ENCODE data around the gene PLCB1. TPM values are rescaled to one million over a fixed set of nuclear protein-coding genes. Genes with fewer than 3 reads are reported as not detected.
A peak's percentile ranks its signal among the peaks of the same experiment; 100 is the strongest.

Gene PLCB1
- total RNA-seq, 1 donor from 2014 or later = 2.0 TPM

DNA sequence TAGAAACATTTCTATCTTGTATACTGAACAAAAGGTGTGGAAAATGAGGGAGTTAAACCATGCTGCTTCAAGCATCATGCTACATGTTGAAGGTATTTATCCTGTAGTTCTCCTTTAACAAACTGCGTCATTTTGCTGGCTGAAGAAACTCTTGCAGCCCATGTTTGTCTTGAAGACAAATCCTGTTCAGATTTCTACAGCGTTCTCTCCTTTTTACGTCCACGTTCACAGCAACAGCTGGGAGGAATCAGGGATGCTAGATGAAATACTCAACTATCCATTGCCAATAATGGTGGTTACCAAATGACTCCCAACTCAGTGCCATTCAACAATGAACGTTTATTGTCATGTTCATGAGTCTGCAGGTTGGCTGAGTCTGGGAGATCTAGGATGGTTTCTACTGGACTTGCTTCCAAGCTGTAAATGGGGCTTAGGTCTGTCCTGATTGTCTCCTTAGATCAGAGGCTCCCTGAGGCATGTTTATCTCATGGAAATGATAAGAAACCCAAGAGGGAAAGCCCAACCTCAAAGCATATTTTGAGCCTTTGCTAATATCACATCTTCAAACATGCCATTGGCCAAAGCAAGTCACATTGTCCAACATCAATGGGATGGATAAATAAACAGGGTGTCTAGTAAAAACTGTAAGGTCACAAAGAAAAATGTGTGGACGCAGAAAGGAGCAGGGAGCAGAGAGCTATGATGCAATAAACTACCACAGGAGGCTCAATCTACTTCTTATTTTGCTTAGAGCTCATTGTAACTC lies 2.7 kb upstream of the PLCB1 start:
- no peak for DNase-seq (ENCODE audit: low read depth)

DNA sequence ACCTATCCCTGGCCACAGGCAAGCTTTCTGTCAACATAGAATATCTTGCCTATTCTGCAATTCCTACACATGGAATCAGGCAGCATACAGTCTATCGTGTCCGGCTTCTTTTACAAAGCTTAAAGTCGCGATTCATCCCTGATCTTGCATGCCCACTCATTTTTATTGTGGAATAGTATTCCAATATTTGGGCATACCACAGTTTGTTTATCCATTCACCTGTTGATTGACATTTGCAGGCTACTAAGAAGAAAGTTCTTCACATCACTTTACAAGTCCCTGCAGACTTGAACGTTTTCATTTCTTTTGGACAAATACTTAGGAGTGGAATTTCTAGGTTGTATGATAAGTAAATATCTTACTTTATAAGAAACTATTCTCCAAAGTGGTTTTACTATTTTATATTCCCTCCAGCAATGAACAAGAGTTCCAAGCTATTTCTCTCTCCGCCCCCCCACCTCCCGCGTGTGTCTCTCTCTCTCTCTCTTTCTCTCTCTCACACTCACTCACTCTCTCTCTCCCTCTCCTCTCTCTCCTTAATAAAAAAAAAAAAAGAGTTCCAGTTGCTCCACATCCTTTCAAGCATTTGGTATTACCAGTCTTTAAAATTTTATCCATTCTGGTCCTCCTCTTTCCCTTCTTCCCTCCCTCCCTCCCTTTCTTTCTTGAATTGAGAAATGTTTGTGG lies 1.1 kb upstream of the PLCB1 start:
- DNase-seq (ENCODE audit: low read depth) = no peak

DNA sequence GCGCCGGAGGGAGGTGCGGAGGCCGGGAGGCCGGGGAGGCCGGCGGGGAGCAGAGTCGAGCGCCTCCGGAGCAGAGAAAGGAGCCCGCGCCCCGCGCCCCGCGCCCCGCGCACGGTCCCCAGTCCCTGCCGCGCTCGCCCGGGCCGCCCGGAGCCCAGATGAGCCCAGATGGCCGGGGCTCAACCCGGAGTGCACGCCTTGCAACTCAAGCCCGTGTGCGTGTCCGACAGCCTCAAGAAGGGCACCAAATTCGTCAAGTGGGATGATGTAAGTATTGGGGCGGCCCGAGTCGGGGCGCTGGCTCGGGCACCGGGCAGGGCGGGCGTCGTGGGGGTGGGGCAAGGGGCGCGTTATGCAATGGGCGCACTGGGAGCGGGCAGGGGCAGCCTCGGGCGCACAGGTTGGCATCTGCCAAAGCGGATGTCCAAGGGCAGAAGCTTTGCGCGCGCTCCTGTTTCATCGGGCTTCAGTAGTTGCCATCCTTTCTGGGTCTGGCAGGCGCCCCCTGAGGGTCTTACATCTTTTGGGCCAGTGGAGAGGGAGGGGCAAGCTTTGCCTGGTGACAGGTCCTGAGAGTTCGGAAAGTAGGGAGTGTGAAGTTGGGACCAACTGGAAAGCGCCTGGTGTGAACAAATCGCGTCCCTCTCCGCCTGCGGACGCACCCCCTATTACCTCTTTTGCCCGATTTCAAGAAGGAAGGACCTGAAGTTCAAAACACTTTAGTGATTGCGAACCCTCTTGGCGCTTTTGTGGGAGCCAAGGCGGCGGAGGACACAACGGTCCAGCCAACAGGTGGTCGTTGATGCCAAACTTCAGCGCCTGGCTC lies 631 bp downstream of the PLCB1 start:
- no peak for DNase-seq (ENCODE audit: low read depth)

DNA sequence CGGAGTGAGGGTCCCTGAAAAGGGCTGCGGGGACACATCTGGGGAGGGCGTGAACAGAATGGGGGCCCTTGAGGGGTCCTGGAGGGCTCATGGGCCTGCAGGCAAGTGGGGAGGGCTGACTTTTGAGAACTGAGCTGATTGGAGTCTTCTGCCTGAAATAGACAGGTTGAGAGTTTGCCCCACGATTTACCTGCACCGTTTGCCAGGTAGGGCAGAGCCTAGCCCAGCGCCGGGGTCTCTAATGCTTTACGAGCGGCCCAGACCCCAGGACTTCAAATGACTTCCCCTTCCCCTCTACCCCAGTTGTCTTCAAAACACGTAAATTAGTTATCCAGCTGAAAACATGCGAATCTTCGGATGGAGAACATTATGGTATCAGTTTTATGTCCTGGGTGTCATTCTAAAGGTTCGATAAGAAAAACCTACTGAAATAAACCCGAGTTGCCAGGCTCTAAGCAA lies 1.3 kb downstream of the PLCB1 start:
- DNase-seq (ENCODE audit: low read depth) = no peak

DNA sequence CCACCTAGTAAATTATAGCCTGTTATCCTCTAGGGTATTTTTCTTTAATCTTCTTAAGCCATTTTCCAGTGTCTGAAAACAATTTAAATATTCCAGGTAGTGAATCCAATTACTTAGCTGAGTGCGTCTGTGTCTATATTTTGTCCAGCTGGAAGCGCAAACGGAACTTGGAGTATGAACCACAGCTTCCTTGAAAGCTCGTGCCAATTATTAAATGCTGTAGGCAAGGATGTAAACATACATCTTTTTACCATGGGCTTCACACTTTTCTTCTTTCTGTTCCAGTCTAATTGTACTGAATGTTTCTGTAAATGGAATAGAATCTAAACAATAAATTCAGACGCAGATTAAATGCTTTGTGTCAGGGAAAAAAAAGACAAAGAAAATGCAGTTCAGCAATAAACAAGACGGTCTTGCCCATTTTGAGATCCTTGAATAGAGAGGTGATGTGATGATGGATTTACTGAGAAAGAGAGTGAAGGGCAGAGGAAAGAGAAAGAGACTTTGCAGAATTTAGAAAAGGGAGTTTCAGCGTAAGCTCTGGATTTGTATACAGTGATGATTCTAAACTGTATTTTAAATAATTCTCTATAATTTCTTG lies 1.9 kb downstream of the PLCB1 start:
- no peak for DNase-seq (ENCODE audit: low read depth)

DNA sequence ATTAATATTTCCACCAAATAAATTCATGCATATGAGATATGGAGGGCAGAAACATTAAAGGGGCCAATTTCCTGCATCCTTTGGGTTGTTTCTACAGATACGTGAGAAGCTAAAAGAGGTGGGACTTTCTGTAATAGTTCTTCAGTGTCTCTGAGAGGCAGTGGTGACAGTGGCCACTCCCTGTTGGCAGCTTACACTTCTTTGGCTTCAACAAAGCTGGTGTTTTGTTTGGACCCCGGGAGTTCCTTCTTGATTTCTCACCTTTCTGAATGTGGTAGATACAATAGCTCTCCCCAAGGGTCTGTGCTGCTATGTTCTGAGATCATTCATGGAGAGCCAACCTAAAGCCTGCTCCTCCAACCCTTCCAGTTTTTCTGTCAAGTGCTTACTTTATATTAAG lies 7.8 kb downstream of the PLCB1 start:
- no peak for DNase-seq (ENCODE audit: low read depth)

DNA sequence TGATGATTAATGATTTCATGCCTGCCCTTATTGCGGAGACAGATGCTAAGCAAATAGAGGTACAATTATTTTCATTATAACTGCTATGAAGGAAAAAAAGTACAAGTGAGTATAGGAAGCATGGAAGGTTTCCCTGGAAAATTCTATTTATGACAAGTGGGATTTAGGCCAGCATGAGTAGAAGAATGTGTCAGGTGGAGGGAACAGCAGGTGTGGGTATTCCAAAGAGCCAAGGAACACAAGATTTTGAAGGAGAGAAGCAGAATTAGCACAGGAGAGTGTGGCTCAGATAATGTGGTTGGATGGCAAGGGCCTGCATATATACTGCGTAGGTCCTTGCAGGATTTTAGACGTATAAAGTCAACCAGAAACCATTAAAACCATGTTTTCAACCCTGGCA lies 11.4 kb downstream of the PLCB1 start:
- no peak for DNase-seq (ENCODE audit: low read depth)

DNA sequence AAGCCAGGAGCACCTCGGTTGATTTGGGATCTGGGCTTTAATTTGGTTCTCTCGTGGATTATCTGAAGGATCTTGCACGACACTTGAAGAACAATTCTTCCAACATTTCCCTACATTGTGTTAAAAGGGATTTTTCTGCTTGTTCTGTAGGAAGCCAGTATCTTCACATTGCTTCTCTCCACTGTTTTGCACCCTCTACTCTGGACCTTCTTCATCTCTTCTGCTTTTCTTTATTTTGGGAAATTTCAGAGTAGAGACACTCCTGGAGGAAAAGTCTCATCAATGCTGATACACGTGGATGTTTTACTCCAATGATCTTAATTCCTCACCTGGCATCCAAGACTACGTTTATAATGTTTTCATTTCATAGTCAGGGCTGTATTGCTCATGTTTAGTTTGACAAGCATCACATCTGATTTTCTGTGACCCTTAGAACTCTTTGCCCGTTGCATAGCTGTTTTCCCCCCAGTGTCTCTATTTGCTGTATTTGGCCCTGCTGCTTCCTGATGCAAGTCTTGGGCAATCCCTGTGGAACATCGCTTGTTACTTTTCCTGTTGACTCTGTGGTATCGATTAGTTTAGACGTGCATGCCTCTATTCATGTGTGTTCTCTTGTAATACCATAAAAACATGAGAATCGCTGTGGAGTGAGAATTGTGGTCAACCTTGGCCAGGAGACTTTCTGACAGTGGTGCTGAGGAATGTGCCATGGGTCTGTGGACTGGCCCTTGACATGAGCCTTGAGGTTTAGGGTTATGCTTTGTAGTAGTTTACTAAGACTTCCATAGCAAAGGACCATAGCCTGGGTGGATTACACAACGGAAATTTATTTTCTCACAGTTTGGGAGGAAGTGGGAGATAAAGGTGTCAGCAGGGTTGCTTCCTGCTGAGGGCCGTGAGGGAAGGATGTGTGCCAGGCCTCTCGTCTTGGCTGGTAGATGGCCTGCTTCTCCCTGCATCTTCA lies 12.5 kb downstream of the PLCB1 start:
- peak; percentile 67 for DNase-seq (ENCODE audit: low read depth)

DNA sequence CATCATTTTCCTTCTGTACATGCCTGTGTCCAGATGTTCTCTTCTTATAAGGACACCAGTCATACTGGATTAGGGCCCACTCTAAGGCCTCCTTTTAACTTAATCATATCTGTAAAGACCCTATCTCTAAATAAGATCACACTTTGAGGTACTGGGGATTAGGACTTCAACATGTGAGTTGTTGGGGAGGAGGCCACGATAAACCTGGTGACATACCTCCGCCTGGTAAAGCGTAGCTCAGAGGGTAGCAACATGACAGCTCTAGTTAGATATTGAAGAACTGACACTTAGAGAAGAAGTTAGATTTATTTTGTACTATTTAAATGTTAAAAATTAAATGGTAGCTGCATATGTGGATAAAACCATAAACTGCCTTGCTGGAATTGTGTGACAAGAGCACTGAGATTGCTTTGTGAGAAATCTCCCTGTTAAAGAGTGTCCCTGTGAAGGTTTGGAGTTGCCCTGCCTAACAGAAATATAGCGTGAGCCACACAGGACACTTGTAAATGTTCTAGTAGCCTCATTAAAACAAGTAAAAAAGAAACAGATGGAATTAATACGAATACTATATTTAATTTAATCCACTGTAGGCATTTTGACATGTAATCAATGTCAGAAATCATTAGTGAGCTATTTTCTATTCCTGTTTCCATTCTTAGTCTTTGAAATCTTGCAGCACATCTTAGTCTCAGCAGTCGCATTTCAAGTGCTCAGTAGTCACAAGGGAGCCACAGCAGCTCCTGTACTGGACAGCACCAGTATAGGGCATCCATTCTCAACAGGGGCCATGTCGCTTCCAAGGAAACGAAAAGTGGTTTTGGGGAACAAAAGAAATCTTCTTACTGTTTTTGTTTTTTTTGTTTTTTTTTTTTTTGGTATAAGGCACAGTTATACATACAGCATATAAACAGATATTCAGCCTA lies 13.4 kb downstream of the PLCB1 start:
- no peak for DNase-seq (ENCODE audit: low read depth)

DNA sequence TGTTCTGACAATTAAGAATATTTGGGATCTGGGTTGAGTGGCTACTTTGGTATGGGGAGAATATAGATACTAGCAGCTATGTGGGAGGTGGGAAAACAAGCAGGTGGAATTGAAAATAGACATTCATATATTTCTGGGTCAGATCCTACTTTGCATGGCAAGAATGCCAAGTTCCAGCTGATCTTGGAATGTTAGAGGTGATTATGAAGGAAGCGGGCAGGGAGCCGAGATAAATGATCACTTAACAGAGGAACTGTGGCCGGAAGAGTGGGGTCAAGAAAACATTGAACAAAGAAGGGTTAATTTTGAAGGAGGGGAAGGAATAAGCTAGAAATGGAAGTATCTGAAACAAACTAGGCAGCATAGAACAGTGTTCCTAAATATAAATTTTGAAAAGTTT lies 15.4 kb downstream of the PLCB1 start:
- no peak for DNase-seq (ENCODE audit: low read depth)

DNA sequence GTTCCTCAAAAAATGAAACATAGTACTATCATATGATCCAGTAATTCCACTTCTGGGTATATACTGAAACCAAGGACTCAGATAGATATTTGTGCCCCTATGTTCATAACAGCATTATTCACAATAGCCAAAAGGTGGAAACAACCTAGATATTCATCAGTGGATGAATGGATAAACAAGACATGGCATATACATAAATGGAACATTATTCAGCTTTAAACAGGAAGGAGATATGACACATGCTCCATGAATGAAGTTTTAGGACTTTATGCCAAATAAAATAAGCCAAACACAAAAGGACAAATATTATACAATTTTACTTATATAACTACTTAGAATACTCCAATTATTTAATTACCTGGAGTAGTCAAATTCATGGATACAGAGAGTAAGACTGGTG lies 16.4 kb downstream of the PLCB1 start:
- DNase-seq (ENCODE audit: low read depth) = no peak

DNA sequence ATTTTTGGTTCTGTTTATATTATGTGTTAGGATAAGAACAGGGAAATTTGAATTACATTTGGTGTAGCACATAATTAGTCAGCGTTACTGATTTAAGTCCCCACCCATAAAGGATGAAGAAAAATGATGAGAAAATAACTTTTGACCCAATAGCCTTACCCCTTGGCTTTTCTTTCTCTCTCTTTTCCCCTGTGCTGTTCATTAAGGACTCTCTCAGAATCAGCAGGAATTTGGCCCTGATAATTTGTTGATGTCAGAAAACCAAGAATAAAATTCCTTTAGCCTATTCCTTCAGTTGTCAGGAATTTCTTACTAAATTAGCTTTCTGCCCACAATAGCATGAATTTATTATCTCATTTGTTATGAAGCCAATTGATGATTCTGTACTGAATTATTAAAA lies 18.5 kb downstream of the PLCB1 start:
- DNase-seq (ENCODE audit: low read depth) = no peak

DNA sequence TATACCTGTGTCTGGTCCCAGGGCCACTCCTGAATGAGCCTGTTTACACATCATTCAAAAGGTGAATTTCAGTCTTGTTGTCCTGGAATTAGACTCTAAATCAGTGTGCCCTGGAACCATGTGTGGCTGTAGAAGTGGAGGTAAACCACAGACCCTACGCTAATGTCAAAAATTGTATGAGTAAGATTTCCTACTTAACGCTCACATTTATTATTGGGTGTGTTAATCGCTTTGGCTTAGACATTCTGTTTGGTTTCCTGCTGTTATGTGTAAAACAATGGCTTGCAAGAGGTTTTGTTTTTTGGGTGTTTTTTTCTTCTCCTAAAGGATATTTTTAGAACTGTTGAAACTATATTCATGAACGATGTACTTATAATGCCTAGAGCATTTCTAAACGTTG lies 19.3 kb downstream of the PLCB1 start:
- DNase-seq (ENCODE audit: low read depth) = no peak

DNA sequence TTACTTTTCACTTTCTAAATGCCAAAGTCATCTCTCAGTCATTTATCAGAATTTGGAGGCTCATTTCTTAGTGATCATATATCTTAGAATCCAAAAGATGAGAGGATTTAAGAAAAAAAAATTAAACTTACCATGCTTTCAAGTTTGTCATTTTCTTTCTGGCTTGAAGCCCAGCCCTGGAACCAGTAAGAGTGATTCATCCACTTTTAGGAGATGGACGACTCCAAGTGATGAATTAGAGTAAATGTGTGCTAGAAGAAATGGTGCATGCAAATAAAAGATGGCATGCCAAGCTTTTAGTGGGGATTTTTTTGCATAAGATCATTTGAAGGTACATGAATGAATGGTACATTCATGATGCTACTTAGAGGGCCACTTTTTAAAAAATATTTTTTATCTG lies 20.1 kb downstream of the PLCB1 start:
- DNase-seq (ENCODE audit: low read depth) = peak; percentile 60

DNA sequence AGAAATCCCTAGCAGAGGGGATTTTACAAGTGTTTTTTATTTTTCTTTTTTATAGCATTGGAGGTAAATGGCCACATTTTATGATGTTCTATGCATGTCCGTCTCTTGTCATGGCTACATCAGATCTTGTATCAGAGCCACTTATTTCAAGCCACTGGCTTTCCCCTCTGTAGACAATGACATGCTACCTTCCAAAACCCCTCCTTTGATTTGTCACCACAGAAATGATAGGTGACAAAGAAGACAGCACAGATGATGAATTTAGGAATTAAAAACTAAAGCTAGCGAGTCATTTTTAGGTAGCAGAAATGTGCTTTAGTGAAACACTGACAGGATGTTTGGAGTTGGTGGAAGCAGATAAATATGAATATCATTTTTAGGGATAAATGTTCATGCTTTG lies 20.8 kb downstream of the PLCB1 start:
- no peak for DNase-seq (ENCODE audit: low read depth)

DNA sequence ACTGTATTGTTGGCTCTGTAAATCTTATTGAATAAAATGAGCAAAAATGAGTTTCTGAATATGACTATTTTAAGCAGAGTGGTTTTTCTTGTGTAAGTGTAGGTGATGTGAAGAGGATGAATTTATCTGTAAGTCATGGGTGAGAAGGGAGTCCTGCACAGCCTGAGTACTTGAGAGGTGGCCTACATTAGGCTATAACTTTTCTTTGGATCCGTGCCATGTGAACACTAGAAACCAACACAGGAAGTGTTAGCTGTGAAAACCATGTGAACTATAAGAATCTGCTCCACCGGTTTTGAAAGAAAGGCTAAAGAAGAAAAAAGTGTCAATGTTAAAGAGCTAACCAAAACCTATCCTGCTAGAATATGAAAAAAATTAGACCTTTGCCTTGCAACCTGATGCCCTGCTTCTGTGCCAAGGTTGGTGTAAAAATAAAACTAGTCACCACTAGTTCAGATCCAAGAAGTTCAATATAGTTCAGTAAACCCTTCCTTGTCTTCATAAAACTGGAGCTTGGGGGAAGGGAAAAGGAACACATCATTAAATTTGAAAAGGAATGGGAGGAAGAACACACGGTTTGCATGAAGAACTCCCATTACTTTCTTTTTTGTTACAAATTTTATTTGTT lies 21.3 kb downstream of the PLCB1 start:
- DNase-seq (ENCODE audit: low read depth) = peak; percentile 66

DNA sequence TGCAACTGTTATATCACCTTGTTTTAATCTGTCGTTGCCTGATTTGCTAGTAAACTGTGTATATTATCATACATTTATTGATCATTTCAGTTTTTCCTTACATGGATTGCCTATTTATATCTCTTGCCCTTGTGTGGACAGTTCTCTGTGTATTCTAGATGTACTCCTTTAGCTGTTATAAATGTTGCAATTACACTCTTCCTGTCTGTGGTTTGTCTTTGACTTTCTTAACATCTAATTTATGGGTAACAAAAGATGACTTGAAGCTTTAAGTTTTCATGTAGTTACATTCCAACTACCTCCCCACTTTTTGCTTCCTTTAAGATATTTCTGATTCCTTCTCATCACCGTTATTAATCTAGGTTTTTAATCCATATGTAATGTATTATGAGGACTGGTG lies 22.6 kb downstream of the PLCB1 start:
- no peak for DNase-seq (ENCODE audit: low read depth)

DNA sequence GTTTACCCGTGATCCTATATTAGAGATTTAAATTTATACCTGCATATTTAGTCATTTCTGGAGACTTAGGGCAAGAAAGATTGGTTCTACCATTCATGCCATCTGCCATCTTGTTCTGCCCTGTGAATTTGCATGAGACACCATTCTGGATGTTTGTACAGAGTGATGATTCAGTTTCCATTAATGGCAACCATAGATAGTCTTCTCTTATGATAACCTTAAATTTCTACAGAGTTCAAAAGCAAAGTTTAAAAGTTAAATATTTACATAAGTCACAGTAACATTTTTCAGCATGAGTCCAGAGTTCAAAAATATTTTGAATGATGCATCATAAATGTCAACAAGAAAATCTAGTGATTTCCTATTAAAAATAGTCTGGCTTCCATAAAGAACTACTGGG lies 23.2 kb downstream of the PLCB1 start:
- no peak for DNase-seq (ENCODE audit: low read depth)

DNA sequence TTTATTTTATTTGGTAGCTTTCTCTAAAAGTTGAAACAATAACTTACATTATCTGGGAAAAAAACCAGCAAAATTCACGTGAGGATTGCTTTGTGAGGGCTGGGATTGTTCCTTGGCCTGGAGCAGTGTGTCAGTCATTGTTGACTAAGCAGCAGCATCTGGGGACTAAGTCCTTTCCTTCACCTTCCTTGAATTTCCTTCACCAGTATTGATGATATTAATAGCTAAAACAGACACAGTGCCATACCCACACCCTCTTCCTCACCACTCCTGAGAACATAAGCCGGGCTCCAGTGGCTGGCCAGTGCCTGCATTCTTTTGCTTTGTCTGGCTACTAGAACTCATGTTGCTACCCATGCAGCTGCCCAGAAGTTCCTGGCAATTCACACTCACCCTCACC lies 23.7 kb downstream of the PLCB1 start:
- DNase-seq (ENCODE audit: low read depth) = no peak
